Left kidney (tissue), 2 donors: ENCODE data around the gene PAQR9. TPM values are rescaled to one million over a fixed set of nuclear protein-coding genes. Genes with fewer than 3 reads are reported as not detected.

Experiments
- DNase-seq: peaks from one replicate; pipeline ENCODE4 v3.0.0-alpha.2; 2013
- polyA plus RNA-seq: library from polyadenylated mRNA; unstranded; fragments of 120-200 nt; gene quantifications from one replicate; pipeline ENCODE4 v1.2.1, GENCODE V29; 2013; ENCODE audit not compliant: insufficient read length

PAQR9 gene
- polyA plus RNA-seq, 1 donor, result 0.68 TPM

DNA sequence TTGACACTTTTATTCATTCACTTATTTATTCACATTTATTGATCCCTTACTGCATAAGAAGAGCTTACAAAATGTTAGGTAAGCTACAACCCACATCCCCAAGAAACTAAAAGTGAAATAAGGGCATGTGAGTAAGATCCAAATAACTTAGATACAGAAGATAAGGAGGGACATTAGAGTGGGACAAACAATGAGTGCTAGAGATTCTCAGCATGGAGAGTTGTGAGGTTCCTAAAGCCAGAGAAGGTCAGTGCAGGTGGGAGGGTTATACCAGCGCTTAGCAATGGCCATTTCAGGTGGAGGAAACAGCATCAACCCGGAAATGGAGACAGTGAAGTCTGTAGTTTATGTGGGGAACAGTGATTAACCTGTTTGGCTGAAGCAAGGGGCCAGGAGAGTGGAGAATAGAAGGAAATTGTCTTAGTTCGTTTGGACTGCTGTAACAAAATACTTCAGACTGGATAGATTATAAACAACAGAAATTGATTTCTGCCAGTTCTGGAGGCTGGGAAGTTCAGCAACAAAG, 49.1 kb downstream of the PAQR9 start:
- DNase-seq, result no peak

DNA sequence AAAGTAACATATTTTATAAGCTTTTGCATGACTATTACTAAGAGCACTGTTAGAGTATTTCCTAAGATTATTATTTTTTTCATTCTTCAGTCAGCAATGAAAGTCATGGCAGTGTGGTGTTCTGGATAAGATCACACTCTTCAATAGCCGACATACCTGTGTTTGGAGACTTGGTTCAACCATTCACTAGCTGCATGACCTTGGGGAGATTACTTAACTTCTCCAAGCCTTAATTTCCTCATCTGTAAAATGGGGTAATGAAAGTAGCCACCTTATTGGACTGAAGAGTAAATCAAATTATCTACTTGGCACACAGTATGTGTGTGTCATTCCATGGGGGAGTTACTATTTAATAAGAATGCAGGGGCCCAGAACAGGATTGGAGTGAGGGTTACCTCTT, 50.0 kb downstream of the PAQR9 start:
- DNase-seq, result no peak

DNA sequence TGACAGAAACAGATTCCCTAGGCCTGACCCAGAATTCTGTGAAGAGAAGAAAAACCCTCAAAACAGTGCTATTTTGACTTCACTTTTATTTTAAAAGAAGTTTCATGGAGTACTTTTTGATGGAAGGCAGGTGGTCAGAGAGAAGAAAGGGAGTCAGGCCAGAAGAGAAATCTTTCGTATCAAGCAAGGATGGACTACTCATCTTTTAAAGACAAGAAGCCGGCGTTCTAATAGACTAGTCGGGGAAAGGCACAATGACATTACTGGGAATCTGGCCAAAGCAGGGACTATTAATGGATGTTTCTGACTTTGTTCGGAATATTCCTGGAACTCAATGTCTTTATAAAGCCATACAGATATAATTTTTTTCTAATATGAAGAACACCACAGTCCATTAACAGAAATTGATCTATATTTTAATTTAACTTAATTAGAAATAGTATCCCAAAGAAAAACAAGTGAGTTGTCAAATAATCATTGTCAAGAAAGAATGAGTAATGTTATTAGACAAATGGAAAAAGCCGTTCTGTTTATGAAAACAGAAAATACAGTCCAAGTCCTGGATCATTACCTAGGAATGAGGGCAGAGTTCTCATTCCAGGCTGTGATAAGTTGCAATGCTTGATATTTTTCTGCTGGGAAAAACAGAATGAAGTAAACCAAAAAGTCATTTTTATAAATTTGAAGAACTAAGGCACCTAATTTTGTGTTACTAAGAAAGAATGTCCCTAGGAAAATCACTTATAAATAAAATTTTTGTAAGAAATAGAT, 50.9 kb downstream of the PAQR9 start:
- no peak for DNase-seq

Other genes starting within 250 kb of the PAQR9 start
- 14.4 TPM for gene TRPC1, start 239.6 kb downstream of the PAQR9 start, polyA plus RNA-seq
- gene PCOLCE2, start 74.6 kb downstream of the PAQR9 start, polyA plus RNA-seq, result 6.0 TPM
- 201 TPM for gene U2SURP, start 37.9 kb upstream of the PAQR9 start, polyA plus RNA-seq
- gene CHST2, start 156.1 kb upstream of the PAQR9 start, polyA plus RNA-seq, result 19.6 TPM